Right ventricle myocardium superior (tissue), 1 donor: ENCODE measurements around the gene GPR142. TPM values are rescaled to one million over a fixed set of nuclear protein-coding genes. Genes with fewer than 3 reads are reported as not detected.
A peak's percentile ranks its signal among the peaks of the same experiment; 100 is the strongest.

Experiments used
- ATAC-seq: fragments of 200-7000 bp; cut with Tn5 transposase; one replicate; pipeline ENCODE4 v1.9.1; 2020; ENCODE audit warnings: mild to moderate bottlenecking; ENCODE audit not compliant: poor library complexity
- DNase-seq: peaks from one replicate; pipeline ENCODE4 v3.0.0-alpha.2; 2020
- intact Hi-C: fragments of 100-400 bp; cut with DNase I; formaldehyde crosslinking; loops from one replicate; pipeline ENCODE4 v1.11.2; 2022
- total RNA-seq: library from RNA; stranded (reverse); fragmentation: NEBNext Ultra II Directional; extraction: Animal tissue kit (Norgen Biotek cat#: 25700); gene quantifications from one replicate; pipeline ENCODE4 v1.2.1, GENCODE V29; 2021
- donor health status: DM: no; HTN: yes; CAD: no; lungs with severe emphysema.

The GPR142 gene
- total RNA-seq, 1 donor from 2014 or later = not detected

- DNase-seq (no peak), ATAC-seq (no peak)
- intact Hi-C loops = no loop called here
Observed at GRCh38 chr17:74343121-74343520, 24.2 kb upstream of the GPR142 start.

- ATAC-seq = no peak
- no peak for DNase-seq
- intact Hi-C loops = no loop called here
Observed at GRCh38 chr17:74343526-74344284, 23.6 kb upstream of the GPR142 start.

GRCh38 chr17:74344658-74345057 lies 22.6 kb upstream of the GPR142 start:
- intact Hi-C loops = no loop called here
- ATAC-seq = no peak
- no peak for DNase-seq

- DNase-seq (no peak), ATAC-seq (no peak)
- intact Hi-C loops = no loop called here
Observed at GRCh38 chr17:74345433-74346241, 21.7 kb upstream of the GPR142 start.

DNA sequence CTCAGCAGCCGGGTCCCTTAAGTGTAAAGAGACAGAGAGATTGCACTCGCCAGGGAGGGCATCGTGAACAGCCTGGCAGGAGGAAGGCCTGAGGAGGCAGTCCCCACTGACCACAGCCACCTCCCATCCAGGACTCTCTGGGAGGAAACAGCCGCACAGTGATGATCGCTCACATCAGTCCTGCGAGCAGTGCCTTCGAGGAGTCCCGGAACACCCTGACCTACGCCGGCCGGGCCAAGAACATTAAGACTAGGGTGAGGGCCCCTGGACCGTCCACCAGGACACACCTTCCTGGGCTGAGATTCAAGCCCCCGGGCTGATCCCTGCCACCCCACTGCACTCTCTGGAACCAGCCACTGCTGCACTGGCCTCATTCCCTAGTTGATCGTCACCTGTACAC lies 19.7 kb upstream of the GPR142 start:
- no peak for ATAC-seq
- intact Hi-C loops = no loop called here
- no peak for DNase-seq

GRCh38 chr17:74349120-74349519 lies 18.2 kb upstream of the GPR142 start:
- intact Hi-C loops = no loop called here
- no peak for ATAC-seq
- no peak for DNase-seq

- DNase-seq (no peak), ATAC-seq (no peak)
- intact Hi-C loops = loop anchor here (10.0 kb wide), 1 partner anchor 146 kb away; the partner anchor contains the start of gene RPL38
Observed at GRCh38 chr17:74350486-74350885, 16.8 kb upstream of the GPR142 start.

DNA sequence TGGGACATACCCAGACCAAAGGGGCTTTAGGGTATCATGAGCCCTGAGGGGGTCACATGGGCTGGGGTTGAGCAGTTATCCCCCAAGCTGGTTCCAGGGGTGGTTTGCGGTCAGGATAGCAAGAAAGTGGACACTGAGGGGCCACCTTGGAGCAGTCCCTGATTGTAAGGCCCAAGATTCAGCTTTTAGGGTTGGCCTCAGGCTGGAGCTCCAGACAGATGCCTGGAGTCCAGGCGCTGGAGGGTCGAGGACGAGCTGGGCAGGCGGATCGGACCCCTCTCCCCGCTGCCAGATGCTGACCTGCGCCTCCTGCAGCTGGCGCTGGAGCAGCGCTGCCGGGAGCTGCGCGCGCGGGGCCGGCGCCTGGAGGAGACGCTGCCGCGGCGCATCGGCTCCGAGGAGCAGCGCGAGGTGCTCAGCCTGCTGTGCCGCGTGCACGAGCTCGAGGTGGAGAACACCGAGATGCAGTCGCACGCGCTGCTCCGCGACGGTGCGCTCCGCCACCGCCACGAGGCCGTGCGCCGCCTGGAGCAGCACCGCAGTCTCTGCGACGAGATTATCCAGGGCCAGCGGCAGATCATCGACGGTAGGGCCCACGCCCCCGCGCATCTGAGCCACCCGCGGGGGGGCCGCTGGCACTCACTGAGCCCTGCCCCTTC lies 15.6 kb upstream of the GPR142 start:
- intact Hi-C loops = loop anchor here (10.0 kb wide), 1 partner anchor 147 kb away; the partner anchor contains the start of gene RPL38
- no peak for ATAC-seq

DNA sequence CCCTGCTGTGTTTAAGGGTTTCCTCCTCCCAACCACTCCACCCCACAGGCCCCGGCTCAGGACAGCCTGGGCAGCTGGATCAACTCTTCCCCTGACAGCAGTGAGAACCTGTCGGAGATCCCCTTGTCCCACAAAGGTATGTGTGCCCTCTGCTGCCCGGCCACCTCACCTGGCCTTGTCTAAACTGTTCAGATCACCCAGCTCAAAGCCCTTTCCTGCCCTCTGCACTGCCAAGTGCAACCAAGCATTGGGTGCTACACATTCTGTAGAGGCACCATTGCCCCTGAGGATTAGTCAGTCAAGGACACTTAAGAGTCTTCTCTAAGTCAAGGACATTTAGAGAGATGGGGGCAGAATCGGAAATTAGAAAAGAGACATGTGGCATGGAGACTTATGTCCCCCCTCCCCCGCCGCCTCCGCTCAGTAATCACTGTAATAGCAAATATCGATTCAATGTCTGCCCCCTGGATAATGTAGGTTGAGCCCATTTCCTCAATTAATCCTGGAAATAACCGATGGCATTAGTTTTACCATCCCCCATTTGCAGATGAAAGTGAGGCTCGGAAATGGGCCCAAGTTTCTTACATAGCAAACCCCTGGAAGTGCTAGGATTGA lies 13.8 kb upstream of the GPR142 start:
- DNase-seq (no peak), ATAC-seq (no peak)
- intact Hi-C loops = loop anchor here (10.0 kb wide), 1 partner anchor 149 kb away; the partner anchor contains the start of gene RPL38

More for the DNA sequence above, 15.6 kb upstream of the GPR142 start:
- no peak for DNase-seq

GRCh38 chr17:74354123-74354522 lies 13.2 kb upstream of the GPR142 start:
- intact Hi-C loops = loop anchor here (10.0 kb wide), 1 partner anchor 149 kb away; the partner anchor contains the start of gene RPL38
- peak; percentile 57 for DNase-seq

DNA sequence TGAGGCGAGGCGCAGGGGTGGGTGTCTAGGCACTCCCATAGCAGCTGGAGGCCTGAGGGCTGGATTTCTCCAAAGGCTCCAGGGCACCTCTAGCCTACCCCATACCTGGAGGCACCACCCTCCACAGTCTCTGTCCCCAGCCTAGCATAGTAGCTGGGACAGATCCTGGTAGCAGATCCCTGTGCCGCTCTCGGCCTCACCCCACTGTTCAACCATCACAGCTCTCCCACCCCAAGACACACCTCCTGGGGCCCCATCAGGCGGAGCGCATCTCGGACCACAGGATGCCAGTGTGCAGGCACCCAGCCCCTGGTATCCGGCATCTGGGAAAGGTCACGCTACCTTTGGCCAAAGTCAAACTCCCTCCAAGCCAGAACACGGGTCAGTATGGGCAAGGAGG lies 12.7 kb upstream of the GPR142 start:
- intact Hi-C loops = loop anchor here (10.0 kb wide), 1 partner anchor 150 kb away; the partner anchor contains the start of gene RPL38
- no peak for DNase-seq

More at GRCh38 chr17:74354123-74354522, 13.2 kb upstream of the GPR142 start:
- no peak for ATAC-seq

GRCh38 chr17:74355065-74355464 lies 12.2 kb upstream of the GPR142 start:
- ATAC-seq = no peak
- intact Hi-C loops = loop anchor here (10.0 kb wide), 1 partner anchor 150 kb away; the partner anchor contains the start of gene RPL38
- DNase-seq = no peak

More for the DNA sequence above, 12.7 kb upstream of the GPR142 start:
- ATAC-seq = no peak

DNA sequence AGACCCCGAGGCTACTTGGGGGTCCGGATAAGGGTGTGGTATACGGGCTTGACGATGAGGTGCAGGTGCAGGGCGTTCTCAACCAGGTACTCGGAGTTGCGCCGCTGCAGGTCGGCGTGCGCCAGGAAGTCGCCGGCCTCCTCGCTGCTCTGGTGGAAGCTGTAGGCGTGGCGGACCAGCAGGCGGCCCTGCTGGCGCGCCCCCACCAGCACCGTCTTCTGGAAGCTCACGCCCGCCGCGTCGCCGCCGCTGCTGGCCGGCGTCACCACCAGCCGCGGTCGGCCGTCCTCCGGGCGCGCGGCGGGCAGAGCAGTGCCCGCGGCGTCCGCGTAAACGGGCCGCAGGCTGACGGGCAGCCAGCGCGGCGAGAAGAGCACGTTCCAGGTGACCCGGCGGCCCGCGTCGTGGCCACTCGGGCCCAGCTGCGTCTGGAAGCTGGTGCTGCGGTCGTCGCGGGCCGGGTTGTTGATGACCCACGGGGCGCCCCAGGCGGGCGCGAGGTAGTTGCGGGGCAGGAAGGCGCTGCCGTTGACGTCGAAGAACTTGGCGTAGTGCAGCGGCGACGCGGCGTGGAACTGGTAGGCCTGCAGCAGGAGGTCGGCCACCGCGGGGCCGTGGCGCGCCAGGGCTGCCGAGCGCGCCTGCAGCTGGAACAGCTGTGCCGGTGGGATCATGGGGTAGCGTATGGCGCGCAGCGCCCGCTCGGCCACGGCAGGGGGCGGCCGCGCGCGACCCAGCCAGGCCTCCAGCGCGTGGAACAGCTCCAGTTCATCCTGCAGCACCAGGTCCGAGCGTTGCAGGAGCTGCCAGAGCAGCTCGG lies 10.4 kb upstream of the GPR142 start:
- intact Hi-C loops = loop anchor here (10.0 kb wide), 1 partner anchor 152 kb away; the partner anchor contains the start of gene RPL38
- no peak for DNase-seq
- peak; percentile 30 for ATAC-seq

DNA sequence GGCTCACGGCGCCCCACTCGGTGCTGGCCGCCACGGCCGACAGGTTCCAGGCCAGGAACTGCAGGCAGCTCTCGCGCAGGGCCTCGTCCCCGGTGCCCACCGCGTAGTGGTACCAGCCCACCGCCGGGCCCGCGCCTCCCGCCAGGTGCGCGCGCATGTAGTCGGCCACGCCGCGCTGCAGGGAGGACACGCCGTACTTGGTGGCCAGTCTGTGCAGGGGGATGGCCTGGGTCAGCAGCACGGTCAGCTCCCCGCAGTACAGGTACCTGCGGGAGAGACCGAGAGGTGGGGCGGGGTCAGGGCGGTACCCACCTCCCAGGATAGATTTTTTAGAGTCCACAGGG lies 9.9 kb upstream of the GPR142 start:
- intact Hi-C loops = loop anchor here (10.0 kb wide), 1 partner anchor 153 kb away; the partner anchor contains the start of gene RPL38
- ATAC-seq (no peak), DNase-seq (no peak)

- intact Hi-C loops = loop anchor here (10.0 kb wide), 1 partner anchor 154 kb away; the partner anchor contains the start of gene RPL38
- ATAC-seq (no peak), DNase-seq (no peak)
Observed at GRCh38 chr17:74358697-74359096, 8.6 kb upstream of the GPR142 start.

DNA sequence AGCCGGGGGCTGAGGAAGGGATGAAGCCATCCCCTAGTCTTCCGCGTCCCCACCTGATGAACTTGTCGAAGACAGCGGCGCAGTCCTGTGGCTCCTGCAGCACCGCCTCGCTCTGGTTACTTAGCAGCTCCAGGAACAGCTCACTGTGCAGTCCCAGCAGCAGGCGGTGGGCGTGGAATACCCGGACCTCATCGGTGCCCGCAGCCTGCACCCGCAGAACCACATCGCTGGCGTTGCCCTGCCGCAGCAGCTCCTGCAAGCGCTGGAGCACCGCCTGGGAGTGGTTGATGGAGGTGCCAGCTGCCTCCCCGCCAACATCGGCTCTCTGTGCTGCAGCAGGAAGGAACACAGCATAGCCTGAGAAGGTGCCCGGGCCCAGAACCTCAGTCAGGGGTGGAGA lies 7.4 kb upstream of the GPR142 start:
- ATAC-seq (no peak), DNase-seq (no peak)
- intact Hi-C loops = loop anchor here (5.0 to 10.0 kb wide), 2 partner anchors 53 to 155 kb away; partner anchors contain the start of gene RPL38

- DNase-seq (no peak), ATAC-seq (no peak)
- intact Hi-C loops = loop anchor here (5.0 kb wide), 1 partner anchor 54 kb away; no protein-coding TSS in a partner anchor
Observed at GRCh38 chr17:74360899-74361229, 6.4 kb upstream of the GPR142 start.
